Measurements from ENCODE around the gene COMMD9.

DNA sequence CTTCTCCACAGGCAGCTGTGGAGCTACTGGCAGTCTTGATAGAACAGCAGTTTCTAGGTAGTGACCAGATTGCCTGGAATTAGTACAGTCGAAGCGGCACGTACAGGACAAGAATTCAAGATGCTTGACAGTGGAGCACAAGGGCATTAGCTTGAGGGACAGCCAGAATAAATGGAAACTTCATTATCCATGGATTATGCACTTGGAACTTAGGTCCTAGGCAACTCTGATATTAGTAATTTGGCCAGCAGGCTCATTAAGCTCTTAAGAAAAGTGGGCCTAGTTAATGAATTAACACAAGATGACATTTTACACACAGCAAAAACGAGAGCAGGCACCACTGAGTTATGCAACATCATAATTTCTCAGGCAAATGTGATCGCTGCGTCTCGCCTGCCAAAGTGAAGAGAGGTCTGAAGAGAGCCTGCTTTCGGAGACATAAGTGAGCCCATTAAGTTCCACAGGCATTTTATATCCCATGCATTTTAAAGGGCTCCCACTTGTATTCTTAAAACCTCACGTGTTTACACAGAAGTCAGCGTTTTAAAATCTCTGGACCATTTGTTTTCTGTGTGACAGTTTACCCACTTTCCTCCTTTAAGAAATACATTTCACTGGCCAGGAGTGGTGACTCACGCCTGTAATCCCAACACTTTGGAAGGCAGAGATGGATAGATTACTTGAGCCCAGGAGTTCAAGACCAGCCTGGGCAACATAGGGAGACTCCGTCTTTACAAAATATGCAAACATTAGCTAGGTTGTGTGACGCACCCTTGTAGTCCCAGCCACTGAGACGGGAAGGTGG is 66.2 kb downstream of the COMMD9 start:
- TF ChIP-seq, protein P1, sequence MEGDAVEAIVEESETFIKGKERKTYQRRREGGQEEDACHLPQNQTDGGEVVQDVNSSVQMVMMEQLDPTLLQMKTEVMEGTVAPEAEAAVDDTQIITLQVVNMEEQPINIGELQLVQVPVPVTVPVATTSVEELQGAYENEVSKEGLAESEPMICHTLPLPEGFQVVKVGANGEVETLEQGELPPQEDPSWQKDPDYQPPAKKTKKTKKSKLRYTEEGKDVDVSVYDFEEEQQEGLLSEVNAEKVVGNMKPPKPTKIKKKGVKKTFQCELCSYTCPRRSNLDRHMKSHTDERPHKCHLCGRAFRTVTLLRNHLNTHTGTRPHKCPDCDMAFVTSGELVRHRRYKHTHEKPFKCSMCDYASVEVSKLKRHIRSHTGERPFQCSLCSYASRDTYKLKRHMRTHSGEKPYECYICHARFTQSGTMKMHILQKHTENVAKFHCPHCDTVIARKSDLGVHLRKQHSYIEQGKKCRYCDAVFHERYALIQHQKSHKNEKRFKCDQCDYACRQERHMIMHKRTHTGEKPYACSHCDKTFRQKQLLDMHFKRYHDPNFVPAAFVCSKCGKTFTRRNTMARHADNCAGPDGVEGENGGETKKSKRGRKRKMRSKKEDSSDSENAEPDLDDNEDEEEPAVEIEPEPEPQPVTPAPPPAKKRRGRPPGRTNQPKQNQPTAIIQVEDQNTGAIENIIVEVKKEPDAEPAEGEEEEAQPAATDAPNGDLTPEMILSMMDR (IDR thresholded peaks at IDR 0.05): no peak
- no peak for TF ChIP-seq POLR2A (IDR thresholded peaks at IDR 0.05)
- no peak for TF ChIP-seq POLR2AphosphoS5 (IDR thresholded peaks at IDR 0.05; ENCODE audit: insufficient read depth in 1 of 2, low read depth in 1 of 2)
